Measurements from ENCODE around the gene PFDN2. TPM values are rescaled to one million over a fixed set of nuclear protein-coding genes. Genes with fewer than 3 reads are reported as not detected.

The PFDN2 gene
- polyA plus RNA-seq, 1 of the 3 experiments (the other 2 are of a cell fraction) = 445 TPM

DNA sequence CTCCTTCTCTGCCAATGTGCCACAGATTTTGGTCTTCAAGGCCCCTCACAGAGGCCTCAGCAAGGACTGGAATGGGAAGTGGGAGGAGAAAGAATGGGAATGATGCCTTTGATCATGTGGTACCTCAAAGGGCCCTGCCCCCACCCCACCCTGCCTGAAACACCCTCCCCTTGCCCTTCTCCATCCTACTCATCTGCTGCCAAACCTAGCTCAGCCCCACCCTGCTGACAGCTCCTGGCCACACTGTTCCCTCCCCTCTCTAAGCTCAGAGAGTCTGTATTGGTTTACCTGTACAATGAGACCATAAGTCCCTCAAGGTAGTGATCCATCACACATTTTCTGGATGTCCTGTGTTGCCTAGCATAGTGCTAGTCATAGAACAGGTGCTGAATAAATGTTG lies 41.4 kb downstream of the PFDN2 start:
- H3K9me2 ChIP-seq = no peaks in the 10 kb centered on the region
- H4K20me1 ChIP-seq (ENCODE audit: insufficient read depth) = no peaks in the 10 kb centered on the region
- H3K4me2 ChIP-seq = no peak overlapping the region
- H3K4me1 ChIP-seq (ENCODE audit: control insufficient read depth in 1 of 2, insufficient read depth in 2 of 2, low read depth in 1 of 2, low read length in 1 of 2) = no peaks in the 10 kb centered on the region
- TF ChIP-seq, protein P1, sequence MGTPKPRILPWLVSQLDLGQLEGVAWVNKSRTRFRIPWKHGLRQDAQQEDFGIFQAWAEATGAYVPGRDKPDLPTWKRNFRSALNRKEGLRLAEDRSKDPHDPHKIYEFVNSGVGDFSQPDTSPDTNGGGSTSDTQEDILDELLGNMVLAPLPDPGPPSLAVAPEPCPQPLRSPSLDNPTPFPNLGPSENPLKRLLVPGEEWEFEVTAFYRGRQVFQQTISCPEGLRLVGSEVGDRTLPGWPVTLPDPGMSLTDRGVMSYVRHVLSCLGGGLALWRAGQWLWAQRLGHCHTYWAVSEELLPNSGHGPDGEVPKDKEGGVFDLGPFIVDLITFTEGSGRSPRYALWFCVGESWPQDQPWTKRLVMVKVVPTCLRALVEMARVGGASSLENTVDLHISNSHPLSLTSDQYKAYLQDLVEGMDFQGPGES (IDR thresholded peaks at IDR 0.05; ENCODE audit: low read depth, low read length) = no peak
- no peak for TF ChIP-seq POLR2AphosphoS5 (IDR thresholded peaks at IDR 0.05; ENCODE audit: low read depth, low read length)
- no peak for TF ChIP-seq RAD21 (IDR thresholded peaks at IDR 0.05; ENCODE audit: low read length)
- no peak for TF ChIP-seq JUND (IDR thresholded peaks at IDR 0.05)
- no peak for TF ChIP-seq YY1 (IDR thresholded peaks at IDR 0.05; ENCODE audit: low read depth)
- no peak for TF ChIP-seq TEAD4 (IDR thresholded peaks at IDR 0.05; ENCODE audit: borderline replicate concordance, insufficient read depth)
- no peak for TF ChIP-seq FOSL2 (IDR thresholded peaks at IDR 0.05; ENCODE audit: borderline replicate concordance, low read depth)
- TF ChIP-seq TCF12 (IDR thresholded peaks at IDR 0.05) = no peak
- TF ChIP-seq RXRA (IDR thresholded peaks at IDR 0.05; ENCODE audit: borderline replicate concordance, low read depth) = no peak
- TF ChIP-seq, protein P2, sequence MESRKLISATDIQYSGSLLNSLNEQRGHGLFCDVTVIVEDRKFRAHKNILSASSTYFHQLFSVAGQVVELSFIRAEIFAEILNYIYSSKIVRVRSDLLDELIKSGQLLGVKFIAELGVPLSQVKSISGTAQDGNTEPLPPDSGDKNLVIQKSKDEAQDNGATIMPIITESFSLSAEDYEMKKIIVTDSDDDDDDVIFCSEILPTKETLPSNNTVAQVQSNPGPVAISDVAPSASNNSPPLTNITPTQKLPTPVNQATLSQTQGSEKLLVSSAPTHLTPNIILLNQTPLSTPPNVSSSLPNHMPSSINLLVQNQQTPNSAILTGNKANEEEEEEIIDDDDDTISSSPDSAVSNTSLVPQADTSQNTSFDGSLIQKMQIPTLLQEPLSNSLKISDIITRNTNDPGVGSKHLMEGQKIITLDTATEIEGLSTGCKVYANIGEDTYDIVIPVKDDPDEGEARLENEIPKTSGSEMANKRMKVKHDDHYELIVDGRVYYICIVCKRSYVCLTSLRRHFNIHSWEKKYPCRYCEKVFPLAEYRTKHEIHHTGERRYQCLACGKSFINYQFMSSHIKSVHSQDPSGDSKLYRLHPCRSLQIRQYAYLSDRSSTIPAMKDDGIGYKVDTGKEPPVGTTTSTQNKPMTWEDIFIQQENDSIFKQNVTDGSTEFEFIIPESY (IDR thresholded peaks at IDR 0.05; ENCODE audit: borderline replicate concordance, low read depth) = no peak
- no peak for TF ChIP-seq FOXM1 (IDR thresholded peaks at IDR 0.05; ENCODE audit: low read depth)
- TF ChIP-seq RCOR1 (IDR thresholded peaks at IDR 0.05; ENCODE audit: low read length) = no peak
- no peak for TF ChIP-seq ELF1 (IDR thresholded peaks at IDR 0.05)
- TF ChIP-seq GATA2 (CRISPR knock-in tag; IDR thresholded peaks at IDR 0.05) = no peak
- no peak for TF ChIP-seq EP300 (IDR thresholded peaks at IDR 0.05; ENCODE audit: borderline replicate concordance in 1 of 2, low read depth in 1 of 2, low read length in 1 of 2)
- TF ChIP-seq FOXJ3 (CRISPR knock-in tag; IDR thresholded peaks at IDR 0.05) = no peak
- TF ChIP-seq, protein P3, sequence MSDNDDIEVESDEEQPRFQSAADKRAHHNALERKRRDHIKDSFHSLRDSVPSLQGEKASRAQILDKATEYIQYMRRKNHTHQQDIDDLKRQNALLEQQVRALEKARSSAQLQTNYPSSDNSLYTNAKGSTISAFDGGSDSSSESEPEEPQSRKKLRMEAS (IDR thresholded peaks at IDR 0.05; ENCODE audit: low read depth) = no peak
- TF ChIP-seq CHD2 (IDR thresholded peaks at IDR 0.05; ENCODE audit: low read length, partially characterized antibody) = no peak
- no peak for TF ChIP-seq NFIC (IDR thresholded peaks at IDR 0.05; ENCODE audit: borderline replicate concordance)
- TF ChIP-seq NRF1 (IDR thresholded peaks at IDR 0.05; ENCODE audit: low read depth, low read length) = no peak
- ChIA-PET POLR2A (no interaction called here), CTCF (interaction anchor here (22.7 kb wide), 1 partner anchor 20 kb away, joined by 198 read pairs; the partner anchor contains the start of gene KLHDC9)
- H3K27ac ChIP-seq (ENCODE audit: low read depth in 2 of 2, low read length in 1 of 2) = no peak overlapping the region
- H3K36me3 ChIP-seq (replicated peaks in 1 of 2; ENCODE audit: control insufficient read depth in 1 of 2, insufficient read depth in 2 of 2, low read length in 1 of 2) = no peaks in the 10 kb centered on the region
- no peak overlapping the region for H2AFZ ChIP-seq (ENCODE audit: low read depth)
- no peak for DNase-seq
- no peaks in the 10 kb centered on the region for H3F3A ChIP-seq (replicated peaks; ENCODE audit: insufficient read depth)
- no peak overlapping the region for H3K4me3 ChIP-seq (ENCODE audit: low read depth in 2 of 2, low read length in 1 of 2)
- no peaks in the 10 kb centered on the region for H3K9me3 ChIP-seq
- H3K79me2 ChIP-seq (ENCODE audit: insufficient read depth) = no peaks in the 10 kb centered on the region
- no peak overlapping the region for H3K9ac ChIP-seq
- no peaks in the 10 kb centered on the region for H3K27me3 ChIP-seq (ENCODE audit: insufficient read depth)
